HG03521 (cell line): Measurements from ENCODE around the gene MYO1C.
"Not testable (repeated sequence)": the region's sequence is repeated elsewhere in the genome, so short reads cannot be mapped to it uniquely, and the experiment has no call there.

Experiments
- ATAC-seq: cut with Tn5 transposase; IDR thresholded peaks from one replicate; pipeline ENCODE4 v1.9.1; 2021; ENCODE audit warnings: mild to moderate bottlenecking, moderate library complexity; ENCODE audit not compliant: unreplicated experiment

Gene MYO1C

DNA sequence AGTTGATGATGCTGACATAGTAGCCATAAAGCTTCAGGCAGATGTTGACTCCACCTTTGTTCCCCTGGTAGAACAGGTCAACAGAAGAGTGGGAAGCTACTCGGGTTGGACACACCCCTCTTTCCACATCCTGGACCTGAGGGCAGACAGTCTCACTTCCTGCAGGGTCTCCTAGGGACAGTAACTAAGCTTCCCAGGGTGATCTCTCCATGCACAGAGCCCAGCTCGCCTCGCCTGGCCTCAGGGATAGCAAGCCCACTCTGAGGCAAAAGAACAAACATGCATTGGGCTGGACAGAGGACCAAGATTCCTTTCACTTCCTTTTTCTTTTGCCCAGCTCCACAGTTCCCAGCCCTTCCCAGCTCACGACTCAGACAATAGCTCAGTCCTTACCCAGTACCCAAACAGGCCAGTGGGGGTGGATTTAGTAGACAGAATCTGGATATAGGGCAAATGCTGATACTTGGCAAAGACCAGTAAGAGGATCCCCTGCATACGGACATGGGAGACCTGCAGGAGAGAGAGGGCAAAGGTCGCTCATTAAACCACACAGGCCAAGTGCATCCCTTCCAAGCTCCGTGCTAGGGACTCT is 16.9 kb upstream of the MYO1C start:
- ATAC-seq = no peak

- not testable (repeated sequence) for ATAC-seq
These were observed 16.2 kb upstream of the MYO1C start for GRCh38 chr17:1508709-1509108.

GRCh38 chr17:1506649-1507267 is 14.3 kb upstream of the MYO1C start:
- ATAC-seq = no peak

GRCh38 chr17:1505586-1505985 is 13.1 kb upstream of the MYO1C start:
- ATAC-seq = no peak

- no peak for ATAC-seq
These were observed 12.4 kb upstream of the MYO1C start for GRCh38 chr17:1504866-1505265.

- ATAC-seq = no peak
These were observed 11.2 kb upstream of the MYO1C start for GRCh38 chr17:1503699-1504098.

- ATAC-seq = no peak
These were observed 6.4 kb upstream of the MYO1C start for GRCh38 chr17:1498869-1499268.

GRCh38 chr17:1498233-1498632 is 5.7 kb upstream of the MYO1C start:
- no peak for ATAC-seq

- ATAC-seq = no peak
These were observed 5.3 kb upstream of the MYO1C start for GRCh38 chr17:1497831-1498230.

DNA sequence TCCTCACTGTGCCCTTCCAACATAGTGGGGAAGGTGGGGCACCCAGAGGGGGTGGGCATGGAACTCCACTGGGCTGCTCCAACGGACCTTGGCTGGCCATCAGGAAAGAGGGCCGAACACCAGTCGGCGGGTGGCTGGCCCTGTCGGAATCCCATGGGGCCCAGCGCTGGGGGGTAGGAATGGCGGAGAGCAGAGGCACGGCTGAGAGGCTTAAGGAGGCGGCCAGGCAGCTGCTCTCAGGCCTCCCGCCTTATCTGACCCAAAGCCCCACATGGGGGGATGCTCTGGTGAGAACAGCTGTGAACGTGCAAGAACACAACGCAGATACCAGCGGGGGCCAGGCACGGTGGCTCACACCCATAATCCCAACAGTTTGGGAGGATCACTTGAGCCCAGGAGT is 4.4 kb upstream of the MYO1C start:
- ATAC-seq = no peak

GRCh38 chr17:1495265-1495989 is 2.9 kb upstream of the MYO1C start:
- no peak for ATAC-seq

- ATAC-seq = no peak
These were observed 2.3 kb upstream of the MYO1C start for GRCh38 chr17:1494736-1495253.

DNA sequence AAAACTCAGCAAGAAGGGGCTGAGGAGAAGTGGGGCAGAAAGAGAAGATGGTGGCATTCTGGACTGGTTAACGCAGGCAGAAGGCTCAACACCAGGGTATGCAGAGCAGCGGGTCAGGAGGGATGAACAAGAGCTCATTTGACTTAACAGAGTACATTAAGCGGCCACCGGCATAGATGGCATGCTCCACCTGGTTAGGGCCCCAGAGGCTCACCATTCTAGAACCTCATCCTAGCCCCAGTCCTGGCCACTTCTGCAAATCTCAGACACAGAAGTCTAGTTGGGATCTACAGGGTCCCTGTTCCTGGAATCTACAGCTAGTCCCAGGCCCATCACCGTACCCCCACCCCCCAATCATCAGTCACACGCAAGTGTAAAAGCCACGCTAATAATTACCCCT is 1.7 kb upstream of the MYO1C start:
- no peak for ATAC-seq

GRCh38 chr17:1493291-1493980 is 950 bp upstream of the MYO1C start:
- ATAC-seq = no peak

GRCh38 chr17:1491443-1492248 is 840 bp downstream of the MYO1C start:
- peak; percentile 35 for ATAC-seq

DNA sequence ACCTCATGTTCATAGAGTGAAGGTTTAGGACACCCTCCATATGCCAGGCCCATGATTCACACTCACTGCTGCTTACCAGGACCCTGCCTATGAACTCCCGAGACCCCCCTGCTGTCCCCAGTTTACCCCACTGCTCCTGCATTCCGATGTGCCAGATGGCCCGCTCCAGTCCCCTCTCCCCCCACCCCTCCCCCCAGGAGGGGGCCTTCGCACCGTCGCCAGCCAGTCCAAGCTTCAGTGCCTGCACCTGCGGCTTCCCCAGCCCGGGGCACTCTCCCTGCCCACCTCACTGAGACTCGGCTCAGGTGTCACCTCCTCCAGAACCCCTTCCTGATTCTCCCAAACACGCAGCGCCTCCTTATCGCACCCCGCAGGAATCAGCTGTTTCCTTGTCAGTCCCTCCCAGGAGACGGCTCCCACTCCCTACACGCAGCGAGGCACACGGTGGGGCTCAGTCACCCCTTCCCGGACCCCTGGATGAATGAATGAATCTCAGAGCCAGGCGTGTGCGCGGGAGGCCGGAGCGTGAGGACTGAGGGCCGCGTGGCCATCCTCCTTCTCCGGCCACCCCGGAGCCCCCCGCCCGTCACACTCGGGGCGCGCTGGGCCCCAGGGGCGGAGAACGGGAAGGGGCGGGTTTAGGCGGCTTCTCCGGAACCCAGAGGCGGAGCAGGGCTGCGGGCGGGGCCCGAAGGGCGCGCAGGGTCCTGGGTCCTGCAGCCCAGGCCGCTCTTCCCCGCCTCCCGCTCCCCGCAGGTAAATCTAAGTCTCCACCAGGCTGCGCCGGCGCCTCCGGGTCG is 1.6 kb downstream of the MYO1C start:
- peak; percentile 47 for ATAC-seq

DNA sequence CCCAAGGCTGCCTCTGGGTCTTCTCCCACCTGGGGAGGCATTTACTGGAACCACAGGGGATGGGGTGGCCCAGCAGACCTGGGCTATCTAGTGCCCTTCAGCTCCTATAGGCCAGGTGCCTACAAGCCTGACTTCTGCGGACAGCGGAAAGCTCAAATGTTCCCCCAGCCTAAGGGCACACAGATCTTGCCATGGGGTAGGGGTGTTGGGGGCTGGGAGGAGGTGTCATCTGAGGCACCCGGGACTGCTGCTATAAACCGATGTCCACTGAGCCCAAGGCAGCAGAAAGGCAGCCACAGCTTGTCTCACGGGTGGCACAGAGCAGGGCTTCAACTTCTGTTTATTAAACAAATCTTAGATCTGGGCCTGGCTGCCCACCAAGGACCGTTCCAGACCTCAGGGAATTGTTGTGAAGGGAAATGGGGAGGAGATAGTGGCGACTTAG is 3.6 kb downstream of the MYO1C start:
- ATAC-seq = no peak

DNA sequence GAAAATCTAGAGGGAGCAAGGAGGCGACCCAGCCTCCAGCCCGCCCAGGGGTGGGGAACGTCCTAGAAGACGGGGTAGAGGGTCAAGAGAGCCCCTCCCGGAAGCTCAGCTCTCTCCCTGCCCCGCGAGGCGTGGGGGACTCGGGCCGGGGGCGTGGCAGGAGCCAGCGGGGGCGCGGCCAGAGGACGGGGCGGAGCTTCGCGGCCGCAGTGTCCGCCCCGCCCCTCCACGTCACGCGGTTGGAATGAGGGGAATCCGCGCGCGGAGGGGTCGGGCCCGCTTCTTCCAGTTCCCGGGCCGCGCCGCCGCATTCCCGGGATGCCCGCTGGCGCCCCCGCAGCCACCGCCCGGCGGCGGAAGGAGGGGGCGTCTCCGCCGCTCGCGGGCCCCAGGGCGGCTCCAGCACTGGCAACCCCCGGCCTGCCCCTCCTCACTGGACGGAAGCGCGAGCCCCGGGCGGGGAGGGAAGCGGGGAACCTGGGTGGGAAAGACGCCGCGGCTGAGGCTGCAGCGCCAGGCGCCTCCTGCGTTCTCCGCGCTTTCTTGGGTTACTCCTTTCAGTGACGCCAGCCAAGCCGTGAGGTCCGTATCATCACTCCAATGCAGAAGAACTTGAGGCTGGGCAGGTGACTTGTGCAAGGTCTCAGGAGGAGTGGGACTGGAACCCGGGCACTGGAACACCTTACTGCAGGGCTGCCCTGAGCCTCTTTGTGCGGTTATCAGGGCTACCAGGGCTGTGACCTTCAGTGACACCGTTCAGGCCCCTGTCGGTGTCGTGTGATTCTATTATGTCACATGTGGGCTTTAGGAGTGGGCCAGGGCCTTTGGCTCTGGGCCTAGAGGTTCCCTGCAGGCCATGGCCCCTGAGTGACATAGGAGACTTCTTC is 4.3 kb downstream of the MYO1C start:
- ATAC-seq = no peak
